H9 (cell line): ENCODE results near the gene CHCHD10. TPM values are rescaled to one million over a fixed set of nuclear protein-coding genes. Genes with fewer than 3 reads are reported as not detected.

Source experiments
- DNase-seq: peaks from one replicate; pipeline ENCODE4 v3.0.0-alpha.2; 2017
- H2AFZ ChIP-seq: one replicate; pipeline ENCODE4 v1.6.1; 2013; ENCODE audit warnings: mild to moderate bottlenecking, low read length, control low read depth, moderate library complexity
- H2AK5ac ChIP-seq: 2 replicates; pipeline ENCODE4 v1.6.1; 2013; ENCODE audit warnings: low read length, control low read depth, mixed read lengths; ENCODE audit not compliant: insufficient read length
- H2BK120ac ChIP-seq: one replicate; pipeline ENCODE4 v1.6.1; 2013; ENCODE audit warnings: low read depth, mild to moderate bottlenecking, low read length, control low read depth, inconsistent platforms; ENCODE audit not compliant: poor library complexity, severe bottlenecking
- H2BK12ac ChIP-seq: 2 replicates; pipeline ENCODE4 v1.6.1; 2013; ENCODE audit warnings: low read length, control low read depth, mixed read lengths, low read depth; ENCODE audit not compliant: insufficient read length
- H2BK15ac ChIP-seq: 2 replicates; pipeline ENCODE4 v1.6.1; 2013; ENCODE audit warnings: low read depth, low read length, control low read depth
- H2BK20ac ChIP-seq: one replicate; pipeline ENCODE4 v1.6.1; 2013; ENCODE audit warnings: low read depth, mild to moderate bottlenecking, low read length, control low read depth, inconsistent platforms; ENCODE audit not compliant: poor library complexity, severe bottlenecking
- H2BK5ac ChIP-seq: 2 replicates; pipeline ENCODE4 v1.6.1; 2013; ENCODE audit warnings: low read length, control low read depth, mixed read lengths; ENCODE audit not compliant: insufficient read length
- H3K14ac ChIP-seq: 2 replicates; pipeline ENCODE4 v1.6.1; 2013; ENCODE audit warnings: low read length, control low read depth; ENCODE audit not compliant: insufficient read depth
- H3K18ac ChIP-seq: 2 replicates; pipeline ENCODE4 v1.6.1; 2013; ENCODE audit warnings: low read depth, mild to moderate bottlenecking, mixed read lengths, low read length, control low read depth; ENCODE audit not compliant: insufficient read length
- H3K23ac ChIP-seq: 2 replicates; pipeline ENCODE4 v1.6.1; 2013; ENCODE audit warnings: low read length, control low read depth, mixed read lengths, low read depth; ENCODE audit not compliant: insufficient read length
- H3K23me2 ChIP-seq: 2 replicates; pipeline ENCODE4 v1.6.1; 2013; ENCODE audit warnings: low read depth, mild to moderate bottlenecking, mixed read lengths, low read length, control low read depth; ENCODE audit not compliant: insufficient read length, poor library complexity, severe bottlenecking
- H3K27ac ChIP-seq: 2 replicates; pipeline ENCODE4 v1.5.1; 2013; ENCODE audit warnings: low read length, control low read depth, mixed read lengths, low read depth; ENCODE audit not compliant: insufficient read length
- H3K27me3 ChIP-seq: 2 replicates; pipeline ENCODE4 v1.6.1; 2013; ENCODE audit warnings: low read length, control low read depth, inconsistent platforms; ENCODE audit not compliant: insufficient read depth
- H3K4ac ChIP-seq: 2 replicates; pipeline ENCODE4 v1.6.1; 2013; ENCODE audit warnings: low read depth, mild to moderate bottlenecking, control low read depth, inconsistent platforms, low read length, moderate library complexity
- H3K4me1 ChIP-seq: 2 replicates; pipeline ENCODE4 v1.6.1; 2013; ENCODE audit warnings: low read length, control low read depth, inconsistent platforms; ENCODE audit not compliant: insufficient read depth
- H3K4me2 ChIP-seq: 2 replicates; pipeline ENCODE4 v1.6.1; 2013; ENCODE audit warnings: low read length, control low read depth, mixed read lengths; ENCODE audit not compliant: insufficient read length, insufficient read depth
- H3K56ac ChIP-seq: 2 replicates; pipeline ENCODE4 v1.6.1; 2013; ENCODE audit warnings: low read depth, mild to moderate bottlenecking, mixed read lengths, low read length, control low read depth; ENCODE audit not compliant: insufficient read length
- H3K79me1 ChIP-seq: 2 replicates; pipeline ENCODE4 v1.6.1; 2013; ENCODE audit warnings: low read depth, mild to moderate bottlenecking, moderate library complexity, low read length, control low read depth, inconsistent platforms; ENCODE audit not compliant: insufficient read depth, poor library complexity, severe bottlenecking
- H3K79me2 ChIP-seq: 2 replicates; pipeline ENCODE4 v1.6.1; 2013; ENCODE audit warnings: low read length, control low read depth, inconsistent platforms; ENCODE audit not compliant: insufficient read depth
- H3K9ac ChIP-seq: 2 replicates; pipeline ENCODE4 v1.6.1; 2013; ENCODE audit warnings: low read length, control low read depth, mixed read lengths; ENCODE audit not compliant: insufficient read length; ENCODE audit errors: extremely low read depth
- H3K9me3 ChIP-seq: one replicate; pipeline ENCODE4 v1.6.1; 2013; ENCODE audit warnings: low read depth, low read length, inconsistent platforms; ENCODE audit not compliant: control insufficient read depth
- H3T11ph ChIP-seq: one replicate; pipeline ENCODE4 v1.6.1; 2013; ENCODE audit warnings: mild to moderate bottlenecking, low read length, control low read depth, inconsistent platforms
- H4K20me1 ChIP-seq: one replicate; pipeline ENCODE4 v1.6.1; 2013; ENCODE audit not compliant: control insufficient read depth, insufficient read length, insufficient read depth
- H4K5ac ChIP-seq: 2 replicates; pipeline ENCODE4 v1.6.1; 2013; ENCODE audit warnings: low read depth, mild to moderate bottlenecking, mixed read lengths, low read length, control low read depth; ENCODE audit not compliant: insufficient read length
- H4K8ac ChIP-seq: replicated peaks from 2 replicates; pipeline ENCODE4 v1.6.1; 2013; ENCODE audit warnings: low read length, control low read depth, mixed read lengths, low read depth; ENCODE audit not compliant: insufficient read length
- H4K91ac ChIP-seq: 2 replicates; pipeline ENCODE4 v1.6.1; 2013; ENCODE audit warnings: low read depth, mild to moderate bottlenecking, moderate library complexity, mixed read lengths, low read length, control low read depth; ENCODE audit not compliant: insufficient read length
- H3K27ac Mint-ChIP-seq, 3 experiments: 2 replicates in 2 of 3; 3 replicates in 1 of 3; pipeline ENCODE4 v1.8.0; 2020 to 2021; ENCODE audit warnings: mixed read lengths in 3 of 3, mild to moderate bottlenecking in 1 of 3, moderate library complexity in 1 of 3
- H3K27me3 Mint-ChIP-seq: 2 replicates; pipeline ENCODE4 v1.8.0; 2021; ENCODE audit warnings: low read depth, mild to moderate bottlenecking, moderate library complexity, mixed read lengths
- H3K36me3 Mint-ChIP-seq, 3 experiments: 2 replicates in 2 of 3; 3 replicates in 1 of 3; pipeline ENCODE4 v1.8.0; 2020 to 2021; ENCODE audit warnings: low read depth in 3 of 3, mixed read lengths in 3 of 3; ENCODE audit not compliant: insufficient read depth in 1 of 3
- H3K4me1 Mint-ChIP-seq, 2 experiments: 2 replicates each; pipeline ENCODE4 v1.8.0; 2020; ENCODE audit warnings: mixed read lengths in 2 of 2
- H3K4me3 Mint-ChIP-seq, 2 experiments: 2 replicates in 1 of 2; 3 replicates in 1 of 2; pipeline ENCODE4 v1.8.0; 2020 to 2021; ENCODE audit warnings: mild to moderate bottlenecking in 2 of 2, mixed read lengths in 2 of 2, moderate library complexity in 1 of 2
- H3K9me3 Mint-ChIP-seq, 2 experiments: 2 replicates in 1 of 2; 3 replicates in 1 of 2; pipeline ENCODE4 v1.8.0; 2020; ENCODE audit warnings: mild to moderate bottlenecking in 2 of 2, mixed read lengths in 2 of 2, moderate library complexity in 1 of 2
- WGBS: extraction: QIAGEN DNeasy Blood & Tissue Kit; methylation state at CpG from one replicate; pipeline ENCODE4 v1.1.7; 2013; ENCODE audit warnings: missing lambda C conversion rate, low lambda C conversion rate, mixed read lengths; ENCODE audit not compliant: insufficient read length; ENCODE audit errors: extremely low coverage; 5-methylcytosine and 5-hydroxymethylcytosine counted together
- total RNA-seq: library from RNA; stranded (reverse); gene quantifications from 2 replicates; pipeline ENCODE4 v1.2.1, GENCODE V29; 2021
- TF ChIP-seq, protein P1 (sequence below): fragments of 200-600 bp; sonication (generic); conservative IDR thresholded peaks from 3 replicates; pipeline ENCODE4 v1.8.0; 2021; ENCODE audit warnings: antibody characterized with exemption, mild to moderate bottlenecking

Gene CHCHD10
- total RNA-seq, 1 experiment from 2014 or later, result 53.7 TPM

DNA sequence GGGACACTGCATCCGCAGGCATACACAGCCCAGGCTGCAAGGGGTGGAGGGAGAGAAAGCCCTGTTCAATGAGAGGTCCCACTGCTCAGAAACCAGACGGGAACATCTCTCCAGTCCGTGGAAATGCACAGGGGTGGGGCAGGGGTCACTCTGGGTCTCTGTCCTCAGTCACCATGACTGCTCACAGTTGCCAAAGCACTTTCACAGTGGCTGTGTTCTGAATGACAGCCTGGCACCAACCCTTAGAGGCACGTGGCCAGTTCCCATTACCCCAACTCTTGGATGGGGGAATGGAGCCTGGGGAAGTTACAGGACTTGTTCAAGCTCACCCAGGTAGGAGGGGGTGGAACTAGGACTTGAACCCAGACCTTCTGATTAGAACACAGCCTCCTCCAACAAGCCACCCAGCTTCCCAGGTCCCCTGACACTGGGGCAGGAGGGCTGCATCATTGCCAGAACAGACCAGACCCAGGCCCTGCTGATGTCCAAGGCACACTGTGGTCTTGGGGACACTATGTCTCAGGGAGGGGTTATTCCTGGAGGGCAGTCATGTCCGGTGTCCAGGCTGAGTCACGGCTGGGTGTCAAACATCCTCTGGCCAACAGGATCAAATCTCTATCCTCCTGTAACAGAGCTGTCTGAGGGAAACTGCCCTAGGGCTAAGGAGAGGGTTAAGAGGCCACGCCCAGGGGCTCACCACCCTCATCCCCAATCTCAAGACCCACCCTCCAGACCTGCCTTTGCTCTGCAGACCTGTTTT is 25.1 kb downstream of the CHCHD10 start:
- H3K9me3 Mint-ChIP-seq, result no peaks in the 10 kb centered on the region
- no peaks in the 10 kb centered on the region; the same call in 1 of the 2 replicates for H3K4me1 ChIP-seq
- H3K27ac Mint-ChIP-seq, result no peak overlapping the region
- no peaks in the 10 kb centered on the region for H4K20me1 ChIP-seq
- H3K18ac ChIP-seq, result no peak overlapping the region
- no peak overlapping the region for H2BK120ac ChIP-seq
- no peak overlapping the region for H3T11ph ChIP-seq
- TF ChIP-seq, protein P1, sequence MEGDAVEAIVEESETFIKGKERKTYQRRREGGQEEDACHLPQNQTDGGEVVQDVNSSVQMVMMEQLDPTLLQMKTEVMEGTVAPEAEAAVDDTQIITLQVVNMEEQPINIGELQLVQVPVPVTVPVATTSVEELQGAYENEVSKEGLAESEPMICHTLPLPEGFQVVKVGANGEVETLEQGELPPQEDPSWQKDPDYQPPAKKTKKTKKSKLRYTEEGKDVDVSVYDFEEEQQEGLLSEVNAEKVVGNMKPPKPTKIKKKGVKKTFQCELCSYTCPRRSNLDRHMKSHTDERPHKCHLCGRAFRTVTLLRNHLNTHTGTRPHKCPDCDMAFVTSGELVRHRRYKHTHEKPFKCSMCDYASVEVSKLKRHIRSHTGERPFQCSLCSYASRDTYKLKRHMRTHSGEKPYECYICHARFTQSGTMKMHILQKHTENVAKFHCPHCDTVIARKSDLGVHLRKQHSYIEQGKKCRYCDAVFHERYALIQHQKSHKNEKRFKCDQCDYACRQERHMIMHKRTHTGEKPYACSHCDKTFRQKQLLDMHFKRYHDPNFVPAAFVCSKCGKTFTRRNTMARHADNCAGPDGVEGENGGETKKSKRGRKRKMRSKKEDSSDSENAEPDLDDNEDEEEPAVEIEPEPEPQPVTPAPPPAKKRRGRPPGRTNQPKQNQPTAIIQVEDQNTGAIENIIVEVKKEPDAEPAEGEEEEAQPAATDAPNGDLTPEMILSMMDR, result no peak
- H3K4ac ChIP-seq, result no peak overlapping the region
- H3K36me3 Mint-ChIP-seq, result peaks cover 16 to 25% (median 18%) of the 10 kb centered on the region in 3 experiments
- H3K4me2 ChIP-seq, result no peak overlapping the region
- H3K79me2 ChIP-seq, result no peaks in the 10 kb centered on the region
- H3K56ac ChIP-seq, result no peak overlapping the region
- no peak overlapping the region for H2AK5ac ChIP-seq
- no peak overlapping the region for H2BK5ac ChIP-seq
- H4K5ac ChIP-seq, result no peak overlapping the region
- no CpG with 5 or more reads among the region's 7 CpGs for whole genome bisulfite sequencing
- H4K91ac ChIP-seq, result no peak overlapping the region
- no peaks in the 10 kb centered on the region; a peak in 1 of 4 replicates for H3K4me1 Mint-ChIP-seq
- no peak overlapping the region for H3K23ac ChIP-seq
- H3K23me2 ChIP-seq, result no peaks in the 10 kb centered on the region
- no peak overlapping the region for H2AFZ ChIP-seq
- no peak overlapping the region; a peak in 1 of 5 replicates for H3K4me3 Mint-ChIP-seq
- DNase-seq, result no peak
- no peak overlapping the region for H3K9ac ChIP-seq
- no peak overlapping the region for H2BK12ac ChIP-seq
- no peaks in the 10 kb centered on the region for H3K79me1 ChIP-seq
- H3K27me3 Mint-ChIP-seq, result no peaks in the 10 kb centered on the region
- H2BK20ac ChIP-seq, result no peak overlapping the region
- no peak overlapping the region for H2BK15ac ChIP-seq
- no peak overlapping the region for H3K14ac ChIP-seq
- no peak overlapping the region for H4K8ac ChIP-seq
- no peak overlapping the region for H3K27ac ChIP-seq
- no peaks in the 10 kb centered on the region for H3K27me3 ChIP-seq
- H3K9me3 ChIP-seq, result no peaks in the 10 kb centered on the region
